ENCODE results near the gene THRA. TPM values are rescaled to one million over a fixed set of nuclear protein-coding genes. Genes with fewer than 3 reads are reported as not detected.

Gene THRA
- total and polyA plus RNA-seq, 2 experiments from 2014 or later: 58.1 to 87.0 TPM

- no peaks in the 10 kb centered on the region for H3K9me3 ChIP-seq (ENCODE audit: low read depth)
- H3K4me1 ChIP-seq (ENCODE audit: low read depth): peaks cover 22% of the 10 kb centered on the region
- H3K4me3 ChIP-seq: no peak overlapping the region
- no peaks in the 10 kb centered on the region for H3K27me3 ChIP-seq
- H3K27ac ChIP-seq: no peak overlapping the region
- no peak for TF ChIP-seq CTCF (IDR thresholded peaks at IDR 0.05; ENCODE audit: low read depth, low read length)
- DNase-seq (ENCODE audit: low read depth in 1 of 2, low spot score in 1 of 2): no peak
- H3K36me3 ChIP-seq: no peaks in the 10 kb centered on the region
Measured at GRCh38 chr17:40060887-40061608, 1.7 kb upstream of the THRA start.

GRCh38 chr17:40061609-40062038 lies 1.1 kb upstream of the THRA start:
- DNase-seq (ENCODE audit: low read depth in 1 of 2, low spot score in 1 of 2): no peak
- Histone ChIP-seq H3K36me3 (no peaks in the 10 kb centered on the region), H3K4me3 (no peak overlapping the region), H3K9me3 (ENCODE audit: low read depth) (no peaks in the 10 kb centered on the region), H3K4me1 (ENCODE audit: low read depth) (peaks cover 24% of the 10 kb centered on the region), H3K27me3 (no peaks in the 10 kb centered on the region), H3K27ac (no peak overlapping the region)
- no peak for TF ChIP-seq CTCF (IDR thresholded peaks at IDR 0.05; ENCODE audit: low read depth, low read length)

- Histone ChIP-seq H3K36me3 (no peaks in the 10 kb centered on the region), H3K4me1 (ENCODE audit: low read depth) (peaks cover 34% of the 10 kb centered on the region), H3K9me3 (ENCODE audit: low read depth) (no peaks in the 10 kb centered on the region), H3K27me3 (no peaks in the 10 kb centered on the region), H3K4me3 (peak overlapping the region; percentile 93), H3K27ac (peak overlapping the region; percentile 84)
- TF ChIP-seq CTCF (IDR thresholded peaks at IDR 0.05; ENCODE audit: low read depth, low read length): no peak
- DNase-seq (ENCODE audit: low read depth in 1 of 2, low spot score in 1 of 2): peak; percentile 55 to 72
Measured at GRCh38 chr17:40063187-40063771, 514 bp downstream of the THRA start.

GRCh38 chr17:40063901-40064531 lies 1.3 kb downstream of the THRA start:
- Histone ChIP-seq H3K9me3 (ENCODE audit: low read depth) (no peaks in the 10 kb centered on the region), H3K27me3 (no peaks in the 10 kb centered on the region), H3K4me1 (ENCODE audit: low read depth) (peaks cover 40% of the 10 kb centered on the region), H3K36me3 (no peaks in the 10 kb centered on the region), H3K4me3 (peak overlapping the region; percentile 93), H3K27ac (peak overlapping the region; percentile 84)
- DNase-seq (ENCODE audit: low read depth in 1 of 2, low spot score in 1 of 2): no peak
- no peak for TF ChIP-seq CTCF (IDR thresholded peaks at IDR 0.05; ENCODE audit: low read depth, low read length)

GRCh38 chr17:40064971-40065768 lies 2.4 kb downstream of the THRA start:
- peak overlapping the region; percentile 84 for H3K27ac ChIP-seq
- DNase-seq (ENCODE audit: low read depth in 1 of 2, low spot score in 1 of 2): peak; percentile 47 to 55
- peaks cover 51% of the 10 kb centered on the region for H3K4me1 ChIP-seq (ENCODE audit: low read depth)
- H3K27me3 ChIP-seq: no peaks in the 10 kb centered on the region
- no peaks in the 10 kb centered on the region for H3K9me3 ChIP-seq (ENCODE audit: low read depth)
- TF ChIP-seq CTCF (IDR thresholded peaks at IDR 0.05; ENCODE audit: low read depth, low read length): no peak
- H3K4me3 ChIP-seq: peak overlapping the region; percentile 93
- H3K36me3 ChIP-seq: no peaks in the 10 kb centered on the region
